ENCODE measurements around the gene ATN1.

The ATN1 gene

DNA sequence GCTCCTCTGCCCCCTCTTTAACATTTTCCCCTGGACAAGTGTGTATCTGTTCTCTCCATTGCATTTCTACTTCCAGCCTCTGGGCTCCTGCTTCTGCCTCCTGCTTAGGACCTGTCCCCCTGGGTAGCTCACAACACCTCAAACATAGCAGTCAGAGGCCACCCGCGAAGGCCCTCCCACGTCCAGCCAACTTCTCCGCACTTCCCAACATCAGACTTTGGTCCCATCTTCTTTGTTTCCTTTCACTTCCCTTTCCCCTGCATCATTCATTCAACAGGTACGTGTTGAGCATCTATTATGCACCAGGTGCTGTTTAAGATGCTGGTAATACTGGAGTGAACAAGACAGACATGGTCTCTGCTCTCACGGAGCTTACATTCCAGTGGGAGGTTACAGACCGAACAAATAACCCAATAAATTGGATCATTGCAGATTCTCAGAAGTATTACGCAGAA lies 19.2 kb downstream of the ATN1 start:
- no peak for DNase-seq

DNA sequence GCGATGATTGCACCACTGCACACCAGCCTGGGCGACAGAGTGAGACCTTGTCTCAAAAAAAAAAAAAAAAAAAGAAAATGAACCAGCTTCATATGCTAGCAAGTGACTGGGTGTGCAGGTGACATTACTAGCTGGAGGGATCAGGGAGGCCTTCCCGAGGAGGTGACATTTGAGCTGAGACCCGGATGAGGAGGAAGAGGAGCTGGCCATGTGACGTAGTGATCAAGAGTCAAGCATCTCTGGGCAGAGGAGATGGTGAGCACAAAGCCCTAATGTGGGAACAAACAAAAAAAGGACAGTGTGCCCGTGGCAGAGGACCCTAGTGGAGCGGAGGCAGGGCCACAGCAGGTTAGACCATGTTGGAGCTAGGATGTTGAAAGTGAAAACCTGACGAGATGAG lies 19.9 kb downstream of the ATN1 start:
- DNase-seq = no peak

DNA sequence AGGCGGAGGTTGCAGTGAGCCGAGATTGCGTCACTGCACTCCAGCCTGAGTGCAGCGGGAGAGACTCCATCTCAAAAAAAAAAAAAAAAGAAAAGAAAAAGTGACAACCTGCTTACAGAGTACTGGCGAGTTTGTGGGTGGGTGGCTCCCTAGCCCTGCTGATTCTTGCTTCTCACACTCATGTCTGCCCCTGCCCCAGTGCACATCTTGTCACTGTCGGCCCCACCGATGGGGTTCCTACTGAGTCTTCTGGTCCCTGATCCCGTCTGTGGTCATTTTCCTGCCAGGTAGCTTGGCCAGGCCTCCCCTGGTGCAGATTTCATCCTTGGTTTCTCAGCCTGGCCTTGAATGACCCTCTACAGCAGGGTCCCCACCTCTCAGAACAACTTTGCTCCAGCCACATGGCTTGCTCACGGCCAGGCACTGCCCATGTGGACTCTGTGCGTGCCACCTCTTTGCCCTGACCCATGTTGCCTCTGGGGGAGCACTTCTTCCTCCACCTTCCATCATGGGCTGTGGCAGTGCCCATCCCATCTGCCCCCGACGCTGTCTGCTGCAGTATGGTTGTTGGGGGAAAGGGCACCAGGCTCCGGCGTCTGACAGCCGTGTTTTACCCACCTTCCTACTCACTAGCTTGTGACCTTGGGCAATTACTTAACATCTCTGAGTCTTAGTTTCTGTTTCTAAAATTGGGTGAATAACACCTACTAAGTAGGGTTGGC lies 21.3 kb downstream of the ATN1 start:
- no peak for DNase-seq

DNA sequence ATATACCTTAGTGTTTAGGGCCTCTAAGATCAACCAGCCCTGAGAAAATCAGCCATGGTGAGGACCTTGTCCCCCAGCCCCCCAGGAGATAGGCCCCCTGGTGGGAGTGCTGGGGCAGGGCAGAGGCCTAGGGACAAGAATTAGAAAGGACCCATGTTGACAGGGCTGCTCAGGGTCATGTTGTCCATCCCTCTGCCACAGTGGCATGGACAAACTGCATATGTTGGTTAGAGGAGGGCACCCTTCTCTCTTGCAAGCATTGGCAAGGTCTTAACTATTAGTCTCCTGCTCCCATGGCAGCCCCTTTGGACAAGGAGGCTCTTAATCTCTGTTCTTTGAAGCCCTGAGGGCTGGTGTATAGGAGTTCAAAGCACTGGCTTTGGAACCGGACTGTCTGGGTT lies 22.6 kb downstream of the ATN1 start:
- DNase-seq = no peak

DNA sequence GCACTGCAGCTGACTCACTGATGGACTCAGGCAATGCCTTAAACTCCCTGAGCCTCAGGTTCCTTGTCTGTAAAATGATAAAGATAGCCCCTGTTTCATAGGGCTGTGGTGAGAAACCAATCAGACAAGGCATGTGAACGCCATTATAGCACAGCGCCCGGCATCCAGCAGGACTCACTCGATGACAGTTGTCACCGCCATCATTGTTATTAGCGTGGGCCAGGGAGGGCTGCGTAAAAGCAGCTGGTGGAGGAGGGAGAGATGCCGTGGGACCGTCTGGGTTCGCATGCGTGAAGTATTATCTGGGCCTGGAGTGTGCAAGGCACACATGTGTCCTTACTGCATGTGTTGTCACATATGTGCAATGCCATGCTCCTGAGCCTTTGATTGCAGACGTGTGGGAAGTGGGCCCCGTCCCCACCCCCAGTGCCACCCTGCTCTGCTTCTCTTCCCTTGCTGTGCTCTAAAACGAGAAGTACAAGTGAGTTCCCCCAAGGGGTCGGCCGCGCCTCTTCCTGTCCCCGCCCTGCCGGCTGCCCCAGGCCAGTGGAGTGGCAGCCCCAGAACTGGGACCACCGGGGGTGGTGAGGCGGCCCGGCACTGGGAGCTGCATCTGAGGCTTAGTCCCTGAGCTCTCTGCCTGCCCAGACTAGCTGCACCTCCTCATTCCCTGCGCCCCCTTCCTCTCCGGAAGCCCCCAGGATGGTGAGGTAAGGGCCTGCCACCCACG lies 23.2 kb downstream of the ATN1 start, which contains the start of gene PTPN6:
Gene PTPN6, plus strand, starts transcription at position 546 of the 730 bp plus-strand sequence. Its CDS starts 157 bp downstream, at position 703.
- DNase-seq = no peak

DNA sequence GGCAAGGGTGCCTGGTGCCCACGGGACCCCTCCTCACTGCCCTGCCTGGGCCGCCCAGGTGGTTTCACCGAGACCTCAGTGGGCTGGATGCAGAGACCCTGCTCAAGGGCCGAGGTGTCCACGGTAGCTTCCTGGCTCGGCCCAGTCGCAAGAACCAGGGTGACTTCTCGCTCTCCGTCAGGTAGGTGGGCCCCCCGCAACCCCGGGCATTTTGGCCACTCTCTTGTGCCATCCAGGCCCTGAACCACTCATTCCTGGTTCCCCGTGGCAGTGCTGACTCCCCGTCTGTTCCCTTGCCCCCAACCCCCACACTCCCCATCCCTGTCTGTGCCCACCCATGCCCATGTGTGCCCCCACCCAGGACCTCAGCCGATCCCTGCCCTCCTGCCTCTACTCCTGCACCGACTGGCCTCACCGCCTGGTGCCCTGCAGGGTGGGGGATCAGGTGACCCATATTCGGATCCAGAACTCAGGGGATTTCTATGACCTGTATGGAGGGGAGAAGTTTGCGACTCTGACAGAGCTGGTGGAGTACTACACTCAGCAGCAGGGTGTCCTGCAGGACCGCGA lies 23.9 kb downstream of the ATN1 start:
- no peak for DNase-seq

DNA sequence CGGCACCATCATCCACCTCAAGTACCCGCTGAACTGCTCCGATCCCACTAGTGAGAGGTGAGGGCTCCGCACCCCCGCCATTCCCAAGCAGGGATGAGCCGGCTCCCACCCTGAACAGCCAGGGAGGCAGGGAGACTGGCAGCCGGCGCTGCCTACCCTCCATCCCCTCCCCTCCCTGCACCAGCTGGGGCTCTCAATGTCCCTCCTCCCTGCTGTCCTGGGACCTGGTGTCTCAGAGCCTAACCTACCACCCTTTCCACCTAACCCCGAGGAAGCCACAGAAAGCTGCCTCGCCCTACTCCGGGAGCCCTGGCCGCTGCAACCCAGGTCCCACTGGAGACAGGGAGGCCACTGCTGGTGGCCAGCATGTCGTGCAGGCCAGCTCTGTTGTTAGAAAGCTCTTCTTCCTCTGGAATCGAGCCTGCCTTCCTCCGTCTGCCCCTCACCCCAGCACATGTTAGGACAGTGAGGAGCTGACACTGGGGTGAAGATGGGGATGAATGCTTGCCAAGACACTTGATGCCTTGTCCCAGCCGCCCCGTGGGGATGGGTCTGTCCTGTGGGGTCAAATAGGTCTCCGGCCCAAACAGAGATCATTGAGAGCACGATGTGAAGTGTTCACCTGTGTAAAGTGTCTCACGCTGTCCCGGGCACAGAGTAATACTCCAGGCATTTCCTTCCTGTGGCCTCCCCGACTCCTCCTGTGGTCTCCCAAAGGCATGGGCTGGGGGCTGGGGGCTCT lies 24.5 kb downstream of the ATN1 start:
- no peak for DNase-seq

DNA sequence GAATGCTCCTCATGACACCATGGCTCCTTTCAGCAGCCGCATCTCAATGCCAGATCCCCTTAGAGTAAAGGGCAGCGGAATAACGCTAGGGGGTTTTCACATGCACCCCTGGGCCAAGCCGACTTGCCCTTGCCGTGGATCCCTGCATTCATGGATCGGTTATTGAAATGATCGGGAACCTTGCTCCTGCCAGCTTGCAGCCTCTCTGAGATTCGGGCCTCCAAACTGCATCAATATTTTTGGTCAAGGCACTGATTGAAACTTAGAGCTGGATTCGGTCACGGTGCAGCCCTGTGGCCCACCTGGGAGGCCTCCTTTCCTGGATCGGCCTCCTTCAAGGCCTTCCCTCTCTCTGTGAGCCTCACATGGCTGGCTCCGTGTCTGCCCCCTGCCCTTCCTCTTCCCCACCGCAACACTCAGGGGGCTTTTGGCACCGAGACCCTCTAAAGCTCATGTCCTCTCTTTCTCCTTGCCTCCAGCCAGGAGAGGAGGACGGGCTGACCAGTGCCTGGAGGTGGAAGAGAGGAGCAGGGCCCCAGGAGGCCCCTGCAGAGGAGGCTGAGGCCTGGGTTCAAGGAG lies 25.2 kb downstream of the ATN1 start:
- no peak for DNase-seq

DNA sequence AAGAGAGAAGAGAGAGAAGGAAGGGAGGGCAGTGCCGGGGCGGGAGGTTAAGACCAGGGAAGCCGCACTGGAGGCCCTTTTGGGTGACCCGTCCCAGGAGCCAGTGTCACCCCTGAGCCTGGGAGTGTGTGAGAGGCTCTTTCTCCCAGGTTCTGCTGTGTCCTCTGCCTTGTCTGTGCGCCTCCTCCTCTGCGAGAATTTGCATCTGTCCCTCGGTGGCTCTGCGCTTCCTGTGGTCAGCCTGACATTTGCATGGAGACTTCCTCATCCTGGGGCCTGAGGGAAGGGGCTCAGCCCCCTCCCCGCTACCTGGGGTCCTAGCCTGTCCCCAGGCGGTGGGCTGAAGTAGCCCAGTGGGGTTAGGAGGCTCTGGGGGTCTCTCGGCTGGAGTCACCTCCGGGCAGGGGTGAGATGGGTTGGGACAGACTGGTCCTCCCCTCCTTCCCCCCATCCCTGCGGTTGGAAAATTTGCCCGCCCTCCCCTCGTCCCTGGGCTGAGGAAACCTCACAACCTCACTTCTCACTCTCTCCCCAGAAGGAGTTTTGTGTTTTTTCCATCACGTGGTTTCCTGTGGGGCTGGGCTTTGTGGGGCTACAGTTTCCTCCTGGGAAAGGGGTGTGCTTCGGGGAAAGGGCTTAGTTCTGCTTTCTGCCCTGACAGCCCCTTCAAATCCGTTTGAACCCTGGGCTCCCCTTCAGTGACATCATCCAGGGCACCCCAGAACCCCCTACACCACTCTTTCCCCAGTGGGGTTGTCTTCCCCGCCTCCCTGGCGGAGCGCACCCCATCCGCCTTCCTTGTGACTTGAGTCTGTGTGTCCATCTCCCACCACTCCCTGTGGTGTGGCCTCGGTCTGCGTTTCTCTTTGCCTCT lies 25.9 kb downstream of the ATN1 start:
- DNase-seq = no peak

DNA sequence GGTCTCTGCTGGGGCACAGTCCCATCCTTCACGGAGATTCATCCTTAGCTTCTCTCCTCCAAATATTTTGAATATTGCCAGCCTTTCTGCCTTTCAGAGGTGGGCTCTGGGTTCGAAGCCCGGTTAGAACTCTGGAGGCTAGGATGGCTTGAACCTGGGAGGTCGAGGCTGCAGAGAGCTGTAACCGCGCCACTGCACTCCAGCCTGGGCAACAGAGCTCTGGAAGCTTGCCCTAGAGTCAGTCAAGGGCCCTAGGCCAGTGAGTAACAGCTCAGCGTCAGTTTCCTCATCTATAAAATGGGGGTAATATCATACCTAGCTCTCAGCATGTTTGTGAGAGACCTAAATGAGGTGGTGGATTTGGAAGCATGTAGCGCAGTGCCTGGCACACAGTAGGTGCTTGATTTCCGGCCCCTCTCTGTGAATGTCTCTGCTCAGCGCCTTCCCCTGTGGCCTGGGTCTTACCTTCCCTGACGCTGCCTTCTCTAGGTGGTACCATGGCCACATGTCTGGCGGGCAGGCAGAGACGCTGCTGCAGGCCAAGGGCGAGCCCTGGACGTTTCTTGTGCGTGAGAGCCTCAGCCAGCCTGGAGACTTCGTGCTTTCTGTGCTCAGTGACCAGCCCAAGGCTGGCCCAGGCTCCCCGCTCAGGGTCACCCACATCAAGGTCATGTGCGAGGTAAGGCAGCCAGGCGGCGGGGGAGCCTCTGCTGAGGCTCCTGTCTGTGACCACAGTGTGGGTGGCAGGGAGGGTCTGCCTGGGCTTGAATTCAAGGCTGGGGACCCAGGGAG lies 26.8 kb downstream of the ATN1 start:
- DNase-seq = no peak

DNA sequence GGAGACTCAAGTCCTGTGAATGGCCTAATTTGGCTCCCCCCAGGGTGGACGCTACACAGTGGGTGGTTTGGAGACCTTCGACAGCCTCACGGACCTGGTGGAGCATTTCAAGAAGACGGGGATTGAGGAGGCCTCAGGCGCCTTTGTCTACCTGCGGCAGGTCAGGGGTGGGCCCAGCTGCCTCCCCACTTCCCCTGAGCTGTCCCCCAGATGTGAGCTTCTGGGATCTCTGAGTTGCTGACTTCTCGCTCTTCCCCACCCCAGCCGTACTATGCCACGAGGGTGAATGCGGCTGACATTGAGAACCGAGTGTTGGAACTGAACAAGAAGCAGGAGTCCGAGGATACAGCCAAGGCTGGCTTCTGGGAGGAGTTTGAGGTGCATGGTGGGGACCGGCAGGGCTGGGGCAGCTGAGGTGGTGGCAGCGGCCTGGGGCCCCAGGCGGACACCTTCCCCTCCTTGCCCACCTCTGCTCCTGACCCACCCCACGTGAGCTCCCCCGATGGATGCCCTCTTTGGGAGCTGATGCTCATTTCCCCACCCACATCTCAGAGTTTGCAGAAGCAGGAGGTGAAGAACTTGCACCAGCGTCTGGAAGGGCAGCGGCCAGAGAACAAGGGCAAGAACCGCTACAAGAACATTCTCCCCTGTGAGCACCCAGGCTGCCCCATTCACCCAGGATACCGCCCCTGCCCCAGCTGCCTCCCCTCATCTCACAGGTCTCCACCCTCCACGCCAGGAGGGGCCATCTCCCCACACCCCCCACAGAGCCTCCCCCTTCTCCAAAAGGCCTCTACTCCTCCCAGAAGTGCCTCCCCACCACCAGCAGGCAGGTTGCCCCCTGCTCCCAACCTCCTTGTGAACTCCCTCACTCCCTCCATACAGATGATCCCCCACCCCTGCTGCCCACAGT lies 27.6 kb downstream of the ATN1 start:
- no peak for DNase-seq

DNA sequence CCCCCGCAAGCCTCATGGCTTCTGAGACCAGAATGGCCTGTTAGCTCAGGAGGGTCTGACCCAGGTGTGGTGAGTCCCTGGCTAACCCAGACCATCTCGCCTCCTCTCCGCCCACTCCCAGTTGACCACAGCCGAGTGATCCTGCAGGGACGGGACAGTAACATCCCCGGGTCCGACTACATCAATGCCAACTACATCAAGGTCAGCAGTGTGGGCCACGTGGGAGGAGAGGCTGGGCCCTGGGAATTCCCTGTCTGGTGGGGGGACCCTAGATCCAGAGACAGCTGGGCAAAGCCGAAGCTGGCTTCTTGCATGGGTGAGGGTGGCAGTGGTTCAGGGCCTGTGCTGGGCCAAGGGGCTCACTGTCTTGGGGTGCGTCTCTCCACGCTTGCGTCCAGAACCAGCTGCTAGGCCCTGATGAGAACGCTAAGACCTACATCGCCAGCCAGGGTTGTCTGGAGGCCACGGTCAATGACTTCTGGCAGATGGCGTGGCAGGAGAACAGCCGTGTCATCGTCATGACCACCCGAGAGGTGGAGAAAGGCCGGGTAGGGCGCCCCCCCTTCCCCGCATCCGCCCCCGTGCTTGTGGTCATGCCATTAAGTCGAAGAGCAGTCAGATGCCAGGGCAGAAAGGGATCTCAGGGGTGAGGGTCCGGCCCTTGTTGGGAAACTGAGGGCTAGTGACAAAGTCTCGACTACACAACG lies 28.4 kb downstream of the ATN1 start:
- no peak for DNase-seq

DNA sequence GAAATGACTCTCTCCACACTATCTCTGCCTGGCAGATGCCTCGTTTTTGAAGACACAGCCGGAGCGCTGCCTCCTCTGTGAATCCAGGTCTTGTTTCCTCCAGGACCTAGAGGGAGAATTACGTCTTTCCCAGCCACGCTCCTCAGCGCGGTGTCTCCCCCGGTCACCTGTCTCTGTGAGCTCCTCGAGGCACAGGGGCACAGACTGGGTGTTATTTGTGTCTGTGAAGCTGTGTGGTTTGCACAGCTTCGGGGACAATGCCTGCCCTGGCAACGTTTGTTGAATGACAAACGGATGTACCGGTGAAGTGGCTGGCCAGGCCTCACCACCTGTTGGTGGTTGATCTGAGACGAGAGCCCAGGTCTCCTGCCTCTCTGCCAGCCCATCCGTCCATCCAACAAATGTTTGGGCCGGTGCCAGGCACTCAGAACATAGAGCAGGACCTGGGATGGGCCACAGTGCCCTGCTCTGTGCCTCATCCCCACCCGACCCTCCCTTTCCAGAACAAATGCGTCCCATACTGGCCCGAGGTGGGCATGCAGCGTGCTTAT lies 29.5 kb downstream of the ATN1 start:
- no peak for DNase-seq

DNA sequence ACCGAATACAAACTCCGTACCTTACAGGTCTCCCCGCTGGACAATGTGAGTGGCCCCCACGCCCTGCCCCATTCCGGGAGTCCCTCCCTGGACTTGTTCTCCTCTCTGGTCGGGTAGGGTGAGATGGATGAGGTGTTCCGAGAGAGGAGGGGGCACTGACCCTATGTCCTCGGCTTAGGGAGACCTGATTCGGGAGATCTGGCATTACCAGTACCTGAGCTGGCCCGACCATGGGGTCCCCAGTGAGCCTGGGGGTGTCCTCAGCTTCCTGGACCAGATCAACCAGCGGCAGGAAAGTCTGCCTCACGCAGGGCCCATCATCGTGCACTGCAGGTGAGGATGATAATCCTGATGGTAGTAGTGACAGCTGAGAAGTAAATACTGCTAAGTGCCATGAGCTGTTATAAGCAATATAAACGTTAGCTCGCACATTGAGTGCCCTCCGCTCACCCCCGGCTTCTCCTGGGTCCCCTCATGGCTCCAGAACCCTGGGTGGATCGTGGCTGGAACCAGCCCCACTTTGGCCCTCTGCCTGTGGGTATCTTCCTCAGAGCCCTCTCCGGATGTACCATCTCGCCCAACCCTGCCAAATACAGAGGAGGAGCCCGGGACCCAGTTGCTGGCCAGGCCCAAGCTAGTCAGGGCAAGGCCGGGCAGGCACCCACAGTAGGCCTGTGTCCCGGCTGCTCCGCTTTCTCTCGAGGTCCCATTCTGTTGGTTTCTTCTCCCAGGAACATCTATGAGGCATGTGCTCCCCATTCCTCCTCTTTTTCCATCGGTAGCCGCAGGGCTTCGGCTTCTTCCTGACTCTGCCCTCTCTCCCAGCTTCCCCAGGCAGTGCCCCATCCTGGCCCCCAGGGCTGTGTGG lies 30.2 kb downstream of the ATN1 start:
- DNase-seq = no peak

DNA sequence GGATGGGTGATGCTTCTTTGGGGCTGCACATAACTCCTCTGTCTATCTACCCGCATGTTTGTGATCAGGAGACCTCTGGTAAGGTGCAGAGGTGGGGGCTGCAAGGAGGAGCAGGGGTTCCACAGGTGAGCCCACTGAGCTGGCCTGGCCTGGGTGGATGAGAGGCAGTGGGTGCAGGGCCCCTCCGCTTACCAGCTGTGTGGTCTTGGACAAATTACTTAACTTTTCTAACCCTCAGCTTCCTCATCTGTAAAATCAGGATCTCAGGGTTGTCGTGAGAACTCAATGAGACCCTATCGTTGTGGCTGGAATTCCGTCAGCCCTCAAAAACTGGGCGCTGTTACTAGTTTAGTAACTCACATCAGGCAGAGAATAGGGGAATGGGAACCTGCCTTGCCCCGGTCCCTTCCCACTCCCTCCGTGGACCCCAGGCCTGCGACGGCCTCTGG lies 30.9 kb downstream of the ATN1 start:
- DNase-seq = no peak

DNA sequence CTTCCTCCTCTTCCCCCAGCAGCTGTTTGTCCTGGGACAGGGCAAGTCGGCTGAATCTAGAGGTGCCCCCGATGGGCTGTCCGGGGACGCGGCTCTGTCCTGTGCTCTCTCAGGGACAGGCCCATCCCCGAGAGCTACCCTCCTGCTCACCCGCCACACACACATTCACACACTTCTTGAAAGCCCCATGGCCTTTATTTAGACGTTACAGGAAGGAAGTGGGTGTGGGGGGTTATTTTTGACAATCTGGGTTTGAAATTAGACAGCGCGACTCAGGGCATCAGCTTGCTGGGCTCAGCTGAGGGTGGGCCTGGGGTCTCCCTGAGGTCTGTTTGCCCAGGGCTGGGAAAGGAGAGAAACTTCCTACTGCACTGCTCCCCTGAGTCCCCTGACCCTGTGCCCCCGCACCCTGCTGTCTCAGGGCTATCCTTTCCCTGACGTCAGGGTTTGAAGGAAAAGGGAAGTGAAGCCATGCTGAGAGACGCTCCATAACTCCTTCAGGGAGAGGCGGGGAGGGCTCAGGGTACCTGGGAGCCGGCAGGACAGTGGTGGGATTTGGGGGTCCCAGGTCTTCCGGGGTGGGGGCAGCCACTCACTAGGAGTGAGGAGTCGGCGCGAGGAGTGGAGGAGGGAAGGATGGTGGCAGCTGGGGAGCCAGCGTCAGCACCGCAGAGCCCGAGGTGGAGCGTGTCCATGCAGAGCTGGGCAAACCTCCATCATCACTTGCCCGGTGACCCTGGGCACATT lies 31.5 kb downstream of the ATN1 start:
- no peak for DNase-seq
